ENCODE measurements around the gene RERE.

Gene RERE

GRCh38 chr1:8337776-8338525 is 479.5 kb downstream of the RERE start:
- DNase-seq = no peak

- DNase-seq = no peak
Measured at GRCh38 chr1:8335246-8335645, 482.2 kb downstream of the RERE start.

- no peak for DNase-seq
Measured at GRCh38 chr1:8334106-8334851, 483.2 kb downstream of the RERE start.

- DNase-seq = no peak
Measured at GRCh38 chr1:8333246-8333987, 484.0 kb downstream of the RERE start.

GRCh38 chr1:8332806-8333205 is 484.6 kb downstream of the RERE start:
- DNase-seq = no peak

GRCh38 chr1:8330271-8331125 is 486.9 kb downstream of the RERE start:
- no peak for DNase-seq

GRCh38 chr1:8329858-8330257 is 487.6 kb downstream of the RERE start:
- no peak for DNase-seq

GRCh38 chr1:8329439-8329838 is 488.0 kb downstream of the RERE start:
- DNase-seq = no peak

GRCh38 chr1:8328271-8328670 is 489.2 kb downstream of the RERE start:
- no peak for DNase-seq

- DNase-seq = no peak
Measured at GRCh38 chr1:8326265-8326664, 491.2 kb downstream of the RERE start.

GRCh38 chr1:8325771-8326170 is 491.7 kb downstream of the RERE start:
- DNase-seq = no peak

- DNase-seq = no peak
Measured at GRCh38 chr1:8324176-8324810, 493.1 kb downstream of the RERE start.

GRCh38 chr1:8323706-8324105 is 493.7 kb downstream of the RERE start:
- no peak for DNase-seq

- no peak for DNase-seq
Measured at GRCh38 chr1:8321612-8322011, 495.8 kb downstream of the RERE start.

GRCh38 chr1:8318436-8318835 is 499.0 kb downstream of the RERE start:
- no peak for DNase-seq

- DNase-seq = peak; percentile 77 to 78
Measured at GRCh38 chr1:8317647-8318381, 499.6 kb downstream of the RERE start, which contains the start of gene SLC45A1. TSS of gene SLC45A1 (plus strand) at chr1:8318114. CDS start at chr1:8324330, 6,216 bp downstream.

GRCh38 chr1:8315573-8316475 is 501.6 kb downstream of the RERE start:
- DNase-seq = no peak

- peak; percentile 43 to 48 for DNase-seq
Measured at GRCh38 chr1:8314346-8315280, 502.8 kb downstream of the RERE start.

- DNase-seq = no peak
Measured at GRCh38 chr1:8313231-8313630, 504.2 kb downstream of the RERE start.
